Left lung (tissue), 10 donors: Measurements from ENCODE around the gene C13orf46. TPM values are rescaled to one million over a fixed set of nuclear protein-coding genes. Genes with fewer than 3 reads are reported as not detected.

Experiments used
- ATAC-seq: fragments of 200-7000 bp; cut with Tn5 transposase; one replicate; pipeline ENCODE4 v1.9.1; 2020; ENCODE audit warnings: moderate library complexity
- DNase-seq, 4 donors: peaks; one replicate each; pipeline ENCODE4 v3.0.0-alpha.2; 2013 to 2020
- H3K27ac ChIP-seq, 2 donors: fragments of 200-600 bp; sonication (generic) in 1 of 2; one replicate each; pipeline versions ENCODE4 v1.5.0 to v1.8.0; 2020 to 2021
- H3K27me3 ChIP-seq, 2 donors: fragments of 200-600 bp; sonication (generic) in 1 of 2; one replicate each; pipeline versions ENCODE4 v1.5.0 to v1.8.0; 2020 to 2021
- H3K36me3 ChIP-seq, 2 donors: fragments of 200-600 bp; sonication (generic) in 1 of 2; one replicate each; pipeline versions ENCODE4 v1.5.0 to v1.8.0; 2020 to 2021
- H3K4me1 ChIP-seq, 2 donors: fragments of 200-600 bp; one replicate each; pipeline ENCODE4 v1.8.0; 2021
- H3K4me3 ChIP-seq, 2 donors: fragments of 200-600 bp; sonication (generic) in 1 of 2; one replicate each; pipeline versions ENCODE4 v1.5.0 to v1.8.0; 2020 to 2021; ENCODE audit warnings: mild to moderate bottlenecking in 1 of 2
- H3K9me3 ChIP-seq, 2 donors: fragments of 200-600 bp; sonication (generic) in 1 of 2; one replicate each; pipeline versions ENCODE4 v1.5.0 to v1.8.0; 2020 to 2021
- CTCF ChIP-seq, 2 donors: fragments of 200-600 bp; sonication (generic) in 1 of 2; IDR thresholded peaks; one replicate each; pipeline versions ENCODE4 v1.5.0 to v1.8.0; 2021; ENCODE audit warnings: antibody characterized with exemption in 2 of 2
- intact Hi-C, 2 donors: fragments of 100-400 bp; cut with DNase I; formaldehyde crosslinking; loops; one replicate each; pipeline versions ENCODE4 v1.11.2 to v1.14.2; 2022
- polyA plus RNA-seq, 6 donors: library from polyadenylated mRNA; unstranded; fragments of 120-200 nt; gene quantifications; one replicate each; pipeline ENCODE4 v1.2.1, GENCODE V29; 2013; ENCODE audit not compliant: insufficient read length in 6 of 6
- total RNA-seq, 2 donors: library from RNA; stranded (reverse); fragmentation: NEBNext Ultra II Directional; extraction: Animal tissue kit (Norgen Biotek cat#: 25700); gene quantifications; one replicate each; pipeline ENCODE4 v1.2.1, GENCODE V29; 2021
- donor health status: DM: no; HTN: yes; CAD: no.
- donor health status: DM: no; HTN: no; CAD: no.

The C13orf46 gene
- total and polyA plus RNA-seq, 8 donors, result 0.10 to 7.5 (median 0.29) TPM

GRCh38 chr13:113929628-113930615, 44.0 kb downstream of the C13orf46 start:
- Histone ChIP-seq H3K36me3 (no peaks in the 10 kb centered on the region), H3K27ac (no peak overlapping the region), H3K9me3 (no peaks in the 10 kb centered on the region), H3K4me3 (no peak overlapping the region), H3K27me3 (peaks cover 0 to 43% of the 10 kb centered on the region in 2 donors), H3K4me1 (peaks cover 1 to 4% of the 10 kb centered on the region in 2 donors)
- intact Hi-C loops, result loop anchor here in 1 of 2 donors (10.0 kb wide), 1 partner anchor 125 kb away; no protein-coding TSS in a partner anchor
- TF ChIP-seq CTCF (IDR thresholded peaks at IDR 0.05), result no peak
- no peak for ATAC-seq
- no peak for DNase-seq

GRCh38 chr13:113928685-113929627, 44.9 kb downstream of the C13orf46 start:
- Histone ChIP-seq H3K36me3 (no peaks in the 10 kb centered on the region), H3K4me3 (no peak overlapping the region), H3K27me3 (peaks cover 0 to 43% of the 10 kb centered on the region in 2 donors), H3K9me3 (no peaks in the 10 kb centered on the region), H3K4me1 (peaks cover 0 to 4% of the 10 kb centered on the region in 2 donors), H3K27ac (no peak overlapping the region)
- DNase-seq (peak in 3 of 4 donors; percentile 45 to 79 (median 64)), ATAC-seq (peak; percentile 38)
- no peak for TF ChIP-seq CTCF (IDR thresholded peaks at IDR 0.05)
- intact Hi-C loops, result no loop called here

GRCh38 chr13:113927661-113928581, 46.0 kb downstream of the C13orf46 start:
- no peak for TF ChIP-seq CTCF (IDR thresholded peaks at IDR 0.05)
- no peaks in the 10 kb centered on the region for H3K36me3 ChIP-seq
- intact Hi-C loops, result no loop called here
- DNase-seq, result peak in 1 of 4 donors; percentile 76
- peak; percentile 52 for ATAC-seq
- peaks cover 0 to 42% of the 10 kb centered on the region in 2 donors for H3K27me3 ChIP-seq
- no peaks in the 10 kb centered on the region for H3K9me3 ChIP-seq
- H3K4me1 ChIP-seq, result peaks cover 0 to 4% of the 10 kb centered on the region in 2 donors
- H3K27ac ChIP-seq, result no peak overlapping the region
- H3K4me3 ChIP-seq, result no peak overlapping the region

- Histone ChIP-seq H3K27me3 (peaks cover 0 to 38% of the 10 kb centered on the region in 2 donors), H3K4me3 (no peak overlapping the region), H3K9me3 (peaks cover 0 to 2% of the 10 kb centered on the region in 2 donors), H3K36me3 (no peaks in the 10 kb centered on the region), H3K4me1 (peaks cover 0 to 4% of the 10 kb centered on the region in 2 donors), H3K27ac (no peak overlapping the region)
- DNase-seq (no peak), ATAC-seq (no peak)
- intact Hi-C loops, result no loop called here
- TF ChIP-seq CTCF (IDR thresholded peaks at IDR 0.05), result no peak
These were observed 46.8 kb downstream of the C13orf46 start for GRCh38 chr13:113926951-113927660.
